ENCODE data around the gene REEP2. TPM values are rescaled to one million over a fixed set of nuclear protein-coding genes. Genes with fewer than 3 reads are reported as not detected.

The REEP2 gene
- polyA plus RNA-seq, 1 of the 3 experiments (the other 2 are of a cell fraction) = 31.2 TPM

GRCh38 chr5:138435943-138436342 lies 2.9 kb upstream of the REEP2 start:
- H3F3A ChIP-seq (replicated peaks; ENCODE audit: insufficient read depth) = peaks cover 23% of the 10 kb centered on the region
- peaks cover 35 to 48% of the 10 kb centered on the region in 2 experiments for H3K36me3 ChIP-seq (replicated peaks in 1 of 2; ENCODE audit: control insufficient read depth in 1 of 2, insufficient read depth in 2 of 2, low read length in 1 of 2)
- H3K27me3 ChIP-seq (ENCODE audit: insufficient read depth) = no peaks in the 10 kb centered on the region
- no peak overlapping the region for H3K27ac ChIP-seq (ENCODE audit: low read depth in 2 of 2, low read length in 1 of 2)
- WGBS (ENCODE audit: low lambda C conversion rate) = 94% methylated on average over 5 of the region's 5 CpGs
- H3K79me2 ChIP-seq (ENCODE audit: insufficient read depth) = no peaks in the 10 kb centered on the region; the same call in 1 of the 2 replicates
- peaks cover 0 to 21% of the 10 kb centered on the region in 2 experiments; a peak in 1 of 4 replicates for H3K4me1 ChIP-seq (ENCODE audit: control insufficient read depth in 1 of 2, insufficient read depth in 2 of 2, low read depth in 1 of 2, low read length in 1 of 2)
- H3K4me3 ChIP-seq (ENCODE audit: low read depth in 2 of 2, low read length in 1 of 2) = no peak overlapping the region
- no peak overlapping the region for H3K4me2 ChIP-seq
- ChIA-PET POLR2A (no interaction called here), CTCF (interaction anchor here (0.6 to 4.4 kb wide), 3 partner anchors 9 to 13 kb away, joined by 3 to 36 read pairs (median 5); no protein-coding TSS in a partner anchor)
- no peak for DNase-seq
- no peaks in the 10 kb centered on the region for H3K9me3 ChIP-seq
- TF ChIP-seq NFIC (IDR thresholded peaks at IDR 0.05; ENCODE audit: borderline replicate concordance) = no peak
- no peak for TF ChIP-seq CTCF (IDR thresholded peaks at IDR 0.05)
- TF ChIP-seq REST (IDR thresholded peaks at IDR 0.05; ENCODE audit: low read depth, low read length) = no peak
- no peak for TF ChIP-seq ELF1 (IDR thresholded peaks at IDR 0.05)
- no peak for TF ChIP-seq NRF1 (IDR thresholded peaks at IDR 0.05; ENCODE audit: low read depth, low read length)
- no peak for TF ChIP-seq MXI1 (IDR thresholded peaks at IDR 0.05; ENCODE audit: low read depth, low read length)
- TF ChIP-seq RCOR1 (IDR thresholded peaks at IDR 0.05; ENCODE audit: low read length) = no peak
- no peak for TF ChIP-seq MAX (IDR thresholded peaks at IDR 0.05; ENCODE audit: low read depth)
- TF ChIP-seq GABPA (IDR thresholded peaks at IDR 0.05; ENCODE audit: low read depth) = no peak
- TF ChIP-seq IRF3 (IDR thresholded peaks at IDR 0.05; ENCODE audit: low read depth, low read length) = no peak
- no peak for TF ChIP-seq ZBTB33 (IDR thresholded peaks at IDR 0.05; ENCODE audit: borderline replicate concordance, low read depth)
- TF ChIP-seq TCF12 (IDR thresholded peaks at IDR 0.05) = no peak
- H4K20me1 ChIP-seq (ENCODE audit: insufficient read depth) = no peaks in the 10 kb centered on the region
- no peak overlapping the region for H3K9ac ChIP-seq
- H3K9me2 ChIP-seq = no peaks in the 10 kb centered on the region
- no peak overlapping the region for H2AFZ ChIP-seq (ENCODE audit: low read depth)
